HCT116 (cell line): ENCODE data around the gene MFAP1. TPM values are rescaled to one million over a fixed set of nuclear protein-coding genes. Genes with fewer than 3 reads are reported as not detected.

Source experiments
- ATAC-seq: fragments of 200-7000 bp; cut with Tn5 transposase; 2 replicates; pipeline ENCODE4 v1.9.1; 2020; ENCODE audit warnings: mild to moderate bottlenecking, moderate library complexity
- BruUV-seq: library from RNA; stranded (reverse); fragments of 400-500 nt; replicated peaks from 2 replicates; lab custom pipeline; 2021; lab: Mats Ljungman, UMichigan
- CTCF ChIA-PET: fragments of 300-600 bp; sonication (Branson Sonifier 250); formaldehyde crosslinking; loops from one replicate; lab custom pipeline; 2021; ENCODE audit warnings: antibody characterized with exemption; lab: Charles Lee
- POLR2A ChIA-PET: fragments of 300-600, 350-600 bp; sonication (Branson Sonifier 250); formaldehyde crosslinking; loops from one replicate; lab custom pipeline; 2021; ENCODE audit warnings: antibody characterized with exemption; lab: Charles Lee
- RAD21 ChIA-PET, 2 experiments: fragments of 300-600 bp; sonication (Branson Sonifier 250); formaldehyde crosslinking; loops; one replicate each; lab custom pipeline; 2023; ENCODE audit warnings: low total read pairs in 2 of 2; ENCODE audit not compliant: uncharacterized antibody in 2 of 2, unreplicated experiment in 2 of 2, low non-redundant PET in 1 of 2; lab: Charles Lee
- DNase-seq: peaks from one replicate; pipeline ENCODE4 v3.0.0-alpha.2; 2010; ENCODE audit warnings: low read depth, low spot score
- H2AFZ ChIP-seq: fragments of 200-600 bp; shearing (Covaris generic), sonication (generic); 2 replicates; pipeline ENCODE4 v1.6.1; 2017; ENCODE audit warnings: low read depth, mixed run types, mixed read lengths, antibody characterized with exemption, low read length; ENCODE audit not compliant: poor library complexity, severe bottlenecking
- H3K27ac ChIP-seq: 2 replicates; pipeline ENCODE4 v1.5.1; 2012; ENCODE audit warnings: low read depth, low read length
- H3K27me3 ChIP-seq: fragments of 200-600 bp; sonication (generic); 2 replicates; pipeline ENCODE4 v1.6.1; 2016; ENCODE audit warnings: mixed run types, low read length, mixed read lengths; ENCODE audit not compliant: insufficient read depth
- H3K36me3 ChIP-seq, 2 experiments: fragments of 200-500 bp in 1 of 2; fragments of 200-600 bp in 1 of 2; sonication (Bioruptor generic) in 1 of 2; sonication (generic) in 1 of 2; 2 replicates each; pipeline versions ENCODE4 v1.5.1 to v1.6.1; 2014 to 2016; ENCODE audit warnings: low read length in 2 of 2, inconsistent platforms in 1 of 2, mixed read lengths in 1 of 2, mixed run types in 1 of 2; ENCODE audit not compliant: insufficient read depth in 2 of 2, control insufficient read depth in 1 of 2
- H3K4me1 ChIP-seq, 2 experiments: fragments of 200-600 bp in 1 of 2; sonication (generic) in 1 of 2; 2 replicates each; pipeline versions ENCODE4 v1.5.1 to v1.6.1; 2012 to 2017; ENCODE audit warnings: low read length in 2 of 2, inconsistent platforms in 1 of 2, mild to moderate bottlenecking in 1 of 2, mixed read lengths in 1 of 2, mixed run types in 1 of 2, moderate library complexity in 1 of 2; ENCODE audit not compliant: insufficient read depth in 2 of 2, control insufficient read depth in 1 of 2
- H3K4me2 ChIP-seq: fragments of 200-600 bp; sonication (generic); 2 replicates; pipeline ENCODE4 v1.6.1; 2017; ENCODE audit warnings: mixed run types, low read length, mixed read lengths
- H3K4me3 ChIP-seq, 2 experiments: fragments of 200-600 bp in 1 of 2; sonication (generic) in 1 of 2; replicated peaks in 1 of 2; 2 replicates each; pipeline ENCODE4 v1.5.1; 2011 to 2016; ENCODE audit warnings: low read length in 2 of 2, control low read depth in 1 of 2, low read depth in 1 of 2, mild to moderate bottlenecking in 1 of 2, mixed read lengths in 1 of 2, mixed run types in 1 of 2
- H3K79me2 ChIP-seq: fragments of 200-600 bp; sonication (generic); 2 replicates; pipeline ENCODE4 v1.6.1; 2017; ENCODE audit warnings: mild to moderate bottlenecking, mixed run types, low read length, moderate library complexity, mixed read lengths; ENCODE audit not compliant: insufficient read depth
- H3K9ac ChIP-seq: fragments of 200-600 bp; sonication (generic); 2 replicates; pipeline ENCODE4 v1.6.1; 2016; ENCODE audit warnings: low read length, mixed read lengths
- H3K9me2 ChIP-seq: fragments of 200-600 bp; sonication (generic), shearing (Covaris generic); 2 replicates; pipeline ENCODE4 v1.6.1; 2017; ENCODE audit warnings: mixed run types, mild to moderate bottlenecking, moderate library complexity; ENCODE audit not compliant: insufficient read depth
- H3K9me3 ChIP-seq, 2 experiments: fragments of 200-500 bp in 1 of 2; fragments of 200-600 bp in 1 of 2; sonication (Bioruptor generic) in 1 of 2; sonication (generic) in 1 of 2; 2 replicates each; pipeline ENCODE4 v1.6.1; 2014 to 2017; ENCODE audit warnings: low read length in 2 of 2, mixed read lengths in 2 of 2, inconsistent platforms in 1 of 2, low read depth in 1 of 2, mild to moderate bottlenecking in 1 of 2, mixed run types in 1 of 2, moderate library complexity in 1 of 2; ENCODE audit not compliant: control insufficient read depth in 1 of 2, insufficient read depth in 1 of 2
- H4K20me1 ChIP-seq: fragments of 200-600 bp; sonication (generic), shearing (Covaris generic); 2 replicates; pipeline ENCODE4 v1.6.1; 2017; ENCODE audit warnings: mixed run types, mild to moderate bottlenecking, moderate library complexity; ENCODE audit not compliant: insufficient read depth
- CBX3 ChIP-seq: IDR thresholded peaks from 2 replicates; pipeline ENCODE4 v1.6.1; 2012; ENCODE audit warnings: low read depth
- CEBPB ChIP-seq: IDR thresholded peaks from 2 replicates; pipeline ENCODE4 v1.6.1; 2012; ENCODE audit warnings: low read depth
- EGR1 ChIP-seq: IDR thresholded peaks from 2 replicates; pipeline ENCODE4 v1.6.1; 2012; ENCODE audit warnings: low read depth
- ELF1 ChIP-seq: IDR thresholded peaks from 2 replicates; pipeline ENCODE4 v1.6.1; 2012; ENCODE audit warnings: low read depth, borderline replicate concordance
- FOSL1 ChIP-seq: IDR thresholded peaks from 2 replicates; pipeline ENCODE4 v1.6.1; 2012; ENCODE audit warnings: low read depth
- JUND ChIP-seq: IDR thresholded peaks from 2 replicates; pipeline ENCODE4 v1.6.1; 2012
- POLR2A ChIP-seq: IDR thresholded peaks from 2 replicates; pipeline ENCODE4 v1.7.0; 2011; ENCODE audit warnings: borderline replicate concordance; ENCODE audit not compliant: insufficient read depth, insufficient read length; ENCODE audit errors: extremely low read depth
- POLR2AphosphoS5 ChIP-seq: IDR thresholded peaks from 2 replicates; pipeline ENCODE4 v1.6.1; 2011; ENCODE audit warnings: mild to moderate bottlenecking, low read depth, low read length, moderate library complexity
- RAD21 ChIP-seq: IDR thresholded peaks from 2 replicates; pipeline ENCODE4 v1.6.1; 2012; ENCODE audit warnings: low read depth, mild to moderate bottlenecking
- SIN3A ChIP-seq: IDR thresholded peaks from 2 replicates; pipeline ENCODE4 v1.6.1; 2012; ENCODE audit warnings: low read depth
- SRF ChIP-seq: IDR thresholded peaks from 2 replicates; pipeline ENCODE4 v1.6.1; 2012; ENCODE audit warnings: low read depth
- TCF7L2 ChIP-seq: IDR thresholded peaks from 2 replicates; pipeline ENCODE4 v1.7.0; 2011; ENCODE audit warnings: borderline replicate concordance, inconsistent platforms; ENCODE audit not compliant: insufficient read depth, insufficient read length; ENCODE audit errors: extremely low read depth
- ZFX ChIP-seq: fragments of 450-650 bp; IDR thresholded peaks from 2 replicates; pipeline ENCODE4 v1.6.1; 2017
- ZNF274 ChIP-seq: fragments of 200-500 bp; sonication (Bioruptor generic); IDR thresholded peaks from 2 replicates; pipeline ENCODE4 v1.6.1; 2014; ENCODE audit warnings: mild to moderate bottlenecking, low read depth, low read length, inconsistent platforms
- intact Hi-C: fragments of 100-400 bp; cut with micrococcal nuclease; formaldehyde crosslinking; loops from 2 replicates; pipeline ENCODE4 v1.10.0; 2022
- total RNA-seq: library from RNA; stranded (reverse); gene quantifications from one replicate; pipeline ENCODE4 v1.2.1, GENCODE V29; 2021; ENCODE audit not compliant: unreplicated experiment
- TF ChIP-seq, protein P1 (sequence below), 3 experiments: fragments of 200-600 bp in 1 of 3; sonication (generic) in 1 of 3; IDR thresholded peaks in 2 of 3; conservative IDR thresholded peaks in 1 of 3; 2 replicates each; pipeline ENCODE4 v1.5.1; 2012 to 2017; ENCODE audit warnings: low read depth in 2 of 3, low read length in 2 of 3, antibody characterized with exemption in 1 of 3, borderline replicate concordance in 1 of 3, control low read depth in 1 of 3, mild to moderate bottlenecking in 1 of 3, mixed read lengths in 1 of 3, mixed run types in 1 of 3, moderate library complexity in 1 of 3; ENCODE audit not compliant: insufficient read depth in 1 of 3
- TF ChIP-seq, protein P2 (sequence below): IDR thresholded peaks from 2 replicates; pipeline ENCODE4 v1.6.1; 2012; ENCODE audit warnings: low read depth

MFAP1 gene
- total RNA-seq, 1 experiment from 2014 or later: 32.7 TPM

DNA sequence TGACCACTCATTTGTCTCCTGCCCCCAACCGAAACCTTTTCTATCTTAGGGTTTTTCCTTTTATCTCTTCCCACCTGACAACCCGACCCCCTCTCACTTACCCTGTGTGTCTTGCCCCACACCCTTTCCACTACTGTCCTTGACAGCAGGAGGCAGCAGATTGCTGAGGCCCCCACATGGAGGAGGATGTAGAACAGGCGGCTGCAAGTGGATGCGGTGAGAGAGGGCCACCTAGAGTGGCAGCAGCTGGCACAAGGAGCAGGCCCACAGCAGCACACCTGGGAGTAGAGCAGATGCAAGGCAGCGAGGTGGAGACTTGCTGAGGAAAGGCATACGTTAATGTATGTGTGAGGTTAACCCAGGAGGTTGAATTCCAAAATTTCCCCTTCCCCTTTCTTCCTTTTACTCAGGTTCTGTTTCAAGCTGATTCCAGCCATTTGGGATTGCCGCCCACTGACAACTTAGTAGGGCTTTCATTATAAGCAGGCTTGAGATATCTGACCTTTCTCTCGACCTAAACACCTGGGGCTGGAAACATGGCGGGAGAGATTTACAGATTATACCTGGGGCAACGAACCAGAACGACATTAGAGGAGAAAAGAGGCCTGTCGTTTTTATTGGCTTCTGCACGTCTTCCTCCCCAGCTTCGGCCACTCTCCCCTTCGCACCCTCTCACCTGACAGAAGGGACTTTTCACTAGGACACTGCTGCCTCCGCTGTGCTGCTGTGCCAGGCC is 25.1 kb downstream of the MFAP1 start:
- no TSS peak for BruUV-seq
- no peak for ATAC-seq
- POLR2A ChIA-PET: no interaction called here
- TF ChIP-seq, protein P1, sequence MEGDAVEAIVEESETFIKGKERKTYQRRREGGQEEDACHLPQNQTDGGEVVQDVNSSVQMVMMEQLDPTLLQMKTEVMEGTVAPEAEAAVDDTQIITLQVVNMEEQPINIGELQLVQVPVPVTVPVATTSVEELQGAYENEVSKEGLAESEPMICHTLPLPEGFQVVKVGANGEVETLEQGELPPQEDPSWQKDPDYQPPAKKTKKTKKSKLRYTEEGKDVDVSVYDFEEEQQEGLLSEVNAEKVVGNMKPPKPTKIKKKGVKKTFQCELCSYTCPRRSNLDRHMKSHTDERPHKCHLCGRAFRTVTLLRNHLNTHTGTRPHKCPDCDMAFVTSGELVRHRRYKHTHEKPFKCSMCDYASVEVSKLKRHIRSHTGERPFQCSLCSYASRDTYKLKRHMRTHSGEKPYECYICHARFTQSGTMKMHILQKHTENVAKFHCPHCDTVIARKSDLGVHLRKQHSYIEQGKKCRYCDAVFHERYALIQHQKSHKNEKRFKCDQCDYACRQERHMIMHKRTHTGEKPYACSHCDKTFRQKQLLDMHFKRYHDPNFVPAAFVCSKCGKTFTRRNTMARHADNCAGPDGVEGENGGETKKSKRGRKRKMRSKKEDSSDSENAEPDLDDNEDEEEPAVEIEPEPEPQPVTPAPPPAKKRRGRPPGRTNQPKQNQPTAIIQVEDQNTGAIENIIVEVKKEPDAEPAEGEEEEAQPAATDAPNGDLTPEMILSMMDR (IDR thresholded peaks at IDR 0.05 in 2 of 3, conservative IDR thresholded peaks at IDR 0.05 in 1 of 3; ENCODE audit: borderline replicate concordance in 1 of 3, insufficient read depth in 1 of 3, low read depth in 2 of 3, low read length in 2 of 3): 0 out of 6 replicates have a peak, but pooled peaks of 1 of the 3 experiments have one; percentile 4
- no peak for TF ChIP-seq ZFX
- Histone ChIP-seq H4K20me1 (no peaks in the 10 kb centered on the region), H3K79me2 (peaks cover 33% of the 10 kb centered on the region), H2AFZ (no peak overlapping the region), H3K27me3 (no peaks in the 10 kb centered on the region), H3K9me2 (no peaks in the 10 kb centered on the region), H3K9me3 (no peaks in the 10 kb centered on the region), H3K4me1 (peaks cover 6 to 23% of the 10 kb centered on the region in 2 experiments; a peak in 3 of 4 replicates), H3K27ac (peak overlapping the region; percentile 76), H3K4me2 (no peak overlapping the region), H3K4me3 (no peak overlapping the region), H3K9ac (no peak overlapping the region), H3K36me3 (peaks cover 31 to 36% of the 10 kb centered on the region in 2 experiments)
- CTCF ChIA-PET: no interaction called here
- RAD21 ChIA-PET: no interaction called here
- DNase-seq: no peak
- intact Hi-C loops: no loop called here

DNA sequence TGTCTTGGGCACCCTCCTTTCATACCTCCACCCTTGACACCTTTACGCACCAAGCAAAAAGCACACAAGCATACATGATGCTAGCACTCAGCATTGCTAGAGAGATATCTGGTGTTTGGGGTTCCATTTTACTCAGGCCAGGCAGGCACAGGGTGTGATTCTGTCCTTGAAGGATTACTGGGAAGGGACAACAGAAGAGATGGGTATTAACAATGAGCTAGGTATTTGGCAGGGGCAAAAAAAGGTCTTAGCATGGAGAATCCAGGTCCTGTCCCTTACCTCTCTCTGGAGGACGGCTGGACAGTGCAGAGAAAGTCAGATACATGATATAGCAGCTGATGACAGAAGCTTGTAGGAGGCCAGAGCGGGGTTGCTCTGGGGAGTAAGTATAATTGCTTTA is 27.9 kb downstream of the MFAP1 start:
- peaks cover 49% of the 10 kb centered on the region for H3K79me2 ChIP-seq
- BruUV-seq: no TSS peak
- ATAC-seq (no peak), DNase-seq (no peak)
- intact Hi-C loops: no loop called here
- no peak overlapping the region for H3K4me2 ChIP-seq
- peaks cover 14 to 32% of the 10 kb centered on the region in 2 experiments for H3K4me1 ChIP-seq
- ChIA-PET CTCF (interaction anchor here (1.7 kb wide), 1 partner anchor 20 kb away, joined by 12 read pairs; the partner anchor contains the start of gene ELL3), POLR2A (interaction anchor here (1.3 kb wide), 1 partner anchor 20 kb away, joined by 3 read pairs; the partner anchor contains the start of gene ELL3), RAD21 (no interaction called here)
- no peak overlapping the region for H2AFZ ChIP-seq
- no peaks in the 10 kb centered on the region for H3K9me3 ChIP-seq
- H3K27ac ChIP-seq: no peak overlapping the region
- no peaks in the 10 kb centered on the region for H4K20me1 ChIP-seq
- no peak overlapping the region for H3K4me3 ChIP-seq
- no peaks in the 10 kb centered on the region for H3K9me2 ChIP-seq
- peaks cover 32 to 42% of the 10 kb centered on the region in 2 experiments for H3K36me3 ChIP-seq
- no peaks in the 10 kb centered on the region for H3K27me3 ChIP-seq
- H3K9ac ChIP-seq: no peak overlapping the region
- no peak for TF ChIP-seq ZNF274
- no peak for TF ChIP-seq CEBPB
- TF ChIP-seq POLR2A: no peak
- no peak for TF ChIP-seq ELF1
- no peak for TF ChIP-seq RAD21
- no peak for TF ChIP-seq TCF7L2
- no peak for TF ChIP-seq ZFX
- TF ChIP-seq CBX3: no peak
- TF ChIP-seq, protein P2, sequence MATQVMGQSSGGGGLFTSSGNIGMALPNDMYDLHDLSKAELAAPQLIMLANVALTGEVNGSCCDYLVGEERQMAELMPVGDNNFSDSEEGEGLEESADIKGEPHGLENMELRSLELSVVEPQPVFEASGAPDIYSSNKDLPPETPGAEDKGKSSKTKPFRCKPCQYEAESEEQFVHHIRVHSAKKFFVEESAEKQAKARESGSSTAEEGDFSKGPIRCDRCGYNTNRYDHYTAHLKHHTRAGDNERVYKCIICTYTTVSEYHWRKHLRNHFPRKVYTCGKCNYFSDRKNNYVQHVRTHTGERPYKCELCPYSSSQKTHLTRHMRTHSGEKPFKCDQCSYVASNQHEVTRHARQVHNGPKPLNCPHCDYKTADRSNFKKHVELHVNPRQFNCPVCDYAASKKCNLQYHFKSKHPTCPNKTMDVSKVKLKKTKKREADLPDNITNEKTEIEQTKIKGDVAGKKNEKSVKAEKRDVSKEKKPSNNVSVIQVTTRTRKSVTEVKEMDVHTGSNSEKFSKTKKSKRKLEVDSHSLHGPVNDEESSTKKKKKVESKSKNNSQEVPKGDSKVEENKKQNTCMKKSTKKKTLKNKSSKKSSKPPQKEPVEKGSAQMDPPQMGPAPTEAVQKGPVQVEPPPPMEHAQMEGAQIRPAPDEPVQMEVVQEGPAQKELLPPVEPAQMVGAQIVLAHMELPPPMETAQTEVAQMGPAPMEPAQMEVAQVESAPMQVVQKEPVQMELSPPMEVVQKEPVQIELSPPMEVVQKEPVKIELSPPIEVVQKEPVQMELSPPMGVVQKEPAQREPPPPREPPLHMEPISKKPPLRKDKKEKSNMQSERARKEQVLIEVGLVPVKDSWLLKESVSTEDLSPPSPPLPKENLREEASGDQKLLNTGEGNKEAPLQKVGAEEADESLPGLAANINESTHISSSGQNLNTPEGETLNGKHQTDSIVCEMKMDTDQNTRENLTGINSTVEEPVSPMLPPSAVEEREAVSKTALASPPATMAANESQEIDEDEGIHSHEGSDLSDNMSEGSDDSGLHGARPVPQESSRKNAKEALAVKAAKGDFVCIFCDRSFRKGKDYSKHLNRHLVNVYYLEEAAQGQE: no peak
- no peak for TF ChIP-seq FOSL1
- no peak for TF ChIP-seq SIN3A
- TF ChIP-seq SRF: no peak
- no peak; the same call in none of the 2 replicates for TF ChIP-seq POLR2AphosphoS5
- TF ChIP-seq JUND: no peak
- no peak for TF ChIP-seq EGR1
